HCT116 (cell line): ENCODE data around the gene HIBADH. TPM values are rescaled to one million over a fixed set of nuclear protein-coding genes. Genes with fewer than 3 reads are reported as not detected.

Source experiments
- ATAC-seq: fragments of 200-7000 bp; cut with Tn5 transposase; 2 replicates; pipeline ENCODE4 v1.9.1; 2020; ENCODE audit warnings: mild to moderate bottlenecking, moderate library complexity
- BruUV-seq: library from RNA; stranded (reverse); fragments of 400-500 nt; replicated peaks from 2 replicates; lab custom pipeline; 2021; lab: Mats Ljungman, UMichigan
- CTCF ChIA-PET: fragments of 300-600 bp; sonication (Branson Sonifier 250); formaldehyde crosslinking; loops from one replicate; lab custom pipeline; 2021; ENCODE audit warnings: antibody characterized with exemption; lab: Charles Lee
- POLR2A ChIA-PET: fragments of 300-600, 350-600 bp; sonication (Branson Sonifier 250); formaldehyde crosslinking; loops from one replicate; lab custom pipeline; 2021; ENCODE audit warnings: antibody characterized with exemption; lab: Charles Lee
- RAD21 ChIA-PET, 2 experiments: fragments of 300-600 bp; sonication (Branson Sonifier 250); formaldehyde crosslinking; loops; one replicate each; lab custom pipeline; 2023; ENCODE audit warnings: low total read pairs in 2 of 2; ENCODE audit not compliant: uncharacterized antibody in 2 of 2, unreplicated experiment in 2 of 2, low non-redundant PET in 1 of 2; lab: Charles Lee
- DNase-seq: peaks from one replicate; pipeline ENCODE4 v3.0.0-alpha.2; 2010; ENCODE audit warnings: low read depth, low spot score
- H2AFZ ChIP-seq: fragments of 200-600 bp; shearing (Covaris generic), sonication (generic); 2 replicates; pipeline ENCODE4 v1.6.1; 2017; ENCODE audit warnings: low read depth, mixed run types, mixed read lengths, antibody characterized with exemption, low read length; ENCODE audit not compliant: poor library complexity, severe bottlenecking
- H3K27ac ChIP-seq: 2 replicates; pipeline ENCODE4 v1.5.1; 2012; ENCODE audit warnings: low read depth, low read length
- H3K27me3 ChIP-seq: fragments of 200-600 bp; sonication (generic); 2 replicates; pipeline ENCODE4 v1.6.1; 2016; ENCODE audit warnings: mixed run types, low read length, mixed read lengths; ENCODE audit not compliant: insufficient read depth
- H3K36me3 ChIP-seq, 2 experiments: fragments of 200-500 bp in 1 of 2; fragments of 200-600 bp in 1 of 2; sonication (Bioruptor generic) in 1 of 2; sonication (generic) in 1 of 2; 2 replicates each; pipeline versions ENCODE4 v1.5.1 to v1.6.1; 2014 to 2016; ENCODE audit warnings: low read length in 2 of 2, inconsistent platforms in 1 of 2, mixed read lengths in 1 of 2, mixed run types in 1 of 2; ENCODE audit not compliant: insufficient read depth in 2 of 2, control insufficient read depth in 1 of 2
- H3K4me1 ChIP-seq, 2 experiments: fragments of 200-600 bp in 1 of 2; sonication (generic) in 1 of 2; 2 replicates each; pipeline versions ENCODE4 v1.5.1 to v1.6.1; 2012 to 2017; ENCODE audit warnings: low read length in 2 of 2, inconsistent platforms in 1 of 2, mild to moderate bottlenecking in 1 of 2, mixed read lengths in 1 of 2, mixed run types in 1 of 2, moderate library complexity in 1 of 2; ENCODE audit not compliant: insufficient read depth in 2 of 2, control insufficient read depth in 1 of 2
- H3K4me2 ChIP-seq: fragments of 200-600 bp; sonication (generic); 2 replicates; pipeline ENCODE4 v1.6.1; 2017; ENCODE audit warnings: mixed run types, low read length, mixed read lengths
- H3K4me3 ChIP-seq, 2 experiments: fragments of 200-600 bp in 1 of 2; sonication (generic) in 1 of 2; replicated peaks in 1 of 2; 2 replicates each; pipeline ENCODE4 v1.5.1; 2011 to 2016; ENCODE audit warnings: low read length in 2 of 2, control low read depth in 1 of 2, low read depth in 1 of 2, mild to moderate bottlenecking in 1 of 2, mixed read lengths in 1 of 2, mixed run types in 1 of 2
- H3K79me2 ChIP-seq: fragments of 200-600 bp; sonication (generic); 2 replicates; pipeline ENCODE4 v1.6.1; 2017; ENCODE audit warnings: mild to moderate bottlenecking, mixed run types, low read length, moderate library complexity, mixed read lengths; ENCODE audit not compliant: insufficient read depth
- H3K9ac ChIP-seq: fragments of 200-600 bp; sonication (generic); 2 replicates; pipeline ENCODE4 v1.6.1; 2016; ENCODE audit warnings: low read length, mixed read lengths
- H3K9me2 ChIP-seq: fragments of 200-600 bp; sonication (generic), shearing (Covaris generic); 2 replicates; pipeline ENCODE4 v1.6.1; 2017; ENCODE audit warnings: mixed run types, mild to moderate bottlenecking, moderate library complexity; ENCODE audit not compliant: insufficient read depth
- H3K9me3 ChIP-seq, 2 experiments: fragments of 200-500 bp in 1 of 2; fragments of 200-600 bp in 1 of 2; sonication (Bioruptor generic) in 1 of 2; sonication (generic) in 1 of 2; 2 replicates each; pipeline ENCODE4 v1.6.1; 2014 to 2017; ENCODE audit warnings: low read length in 2 of 2, mixed read lengths in 2 of 2, inconsistent platforms in 1 of 2, low read depth in 1 of 2, mild to moderate bottlenecking in 1 of 2, mixed run types in 1 of 2, moderate library complexity in 1 of 2; ENCODE audit not compliant: control insufficient read depth in 1 of 2, insufficient read depth in 1 of 2
- H4K20me1 ChIP-seq: fragments of 200-600 bp; sonication (generic), shearing (Covaris generic); 2 replicates; pipeline ENCODE4 v1.6.1; 2017; ENCODE audit warnings: mixed run types, mild to moderate bottlenecking, moderate library complexity; ENCODE audit not compliant: insufficient read depth
- EGR1 ChIP-seq: IDR thresholded peaks from 2 replicates; pipeline ENCODE4 v1.6.1; 2012; ENCODE audit warnings: low read depth
- ELF1 ChIP-seq: IDR thresholded peaks from 2 replicates; pipeline ENCODE4 v1.6.1; 2012; ENCODE audit warnings: low read depth, borderline replicate concordance
- EZH2 ChIP-seq: fragments of 200-600 bp; sonication (generic); IDR thresholded peaks from 2 replicates; pipeline ENCODE4 v1.6.1; 2017; ENCODE audit warnings: antibody characterized with exemption, mixed run types
- EZH2phosphoT487 ChIP-seq: fragments of 200-600 bp; IDR thresholded peaks from 2 replicates; pipeline ENCODE4 v1.6.1; 2018; ENCODE audit warnings: antibody characterized with exemption, borderline replicate concordance
- FOSL1 ChIP-seq: IDR thresholded peaks from 2 replicates; pipeline ENCODE4 v1.6.1; 2012; ENCODE audit warnings: low read depth
- JUND ChIP-seq: IDR thresholded peaks from 2 replicates; pipeline ENCODE4 v1.6.1; 2012
- MAX ChIP-seq: IDR thresholded peaks from 2 replicates; pipeline ENCODE4 v1.6.1; 2012
- POLR2A ChIP-seq: IDR thresholded peaks from 2 replicates; pipeline ENCODE4 v1.7.0; 2011; ENCODE audit warnings: borderline replicate concordance; ENCODE audit not compliant: insufficient read depth, insufficient read length; ENCODE audit errors: extremely low read depth
- POLR2AphosphoS5 ChIP-seq: IDR thresholded peaks from 2 replicates; pipeline ENCODE4 v1.6.1; 2011; ENCODE audit warnings: mild to moderate bottlenecking, low read depth, low read length, moderate library complexity
- REST ChIP-seq: IDR thresholded peaks from 2 replicates; pipeline ENCODE4 v1.6.1; 2012; ENCODE audit warnings: low read depth
- SP1 ChIP-seq: IDR thresholded peaks from 2 replicates; pipeline ENCODE4 v1.6.1; 2012; ENCODE audit warnings: low read depth
- SRF ChIP-seq: IDR thresholded peaks from 2 replicates; pipeline ENCODE4 v1.6.1; 2012; ENCODE audit warnings: low read depth
- YY1 ChIP-seq: IDR thresholded peaks from 2 replicates; pipeline ENCODE4 v1.6.1; 2011; ENCODE audit warnings: low read length, low read depth, moderate library complexity, mild to moderate bottlenecking; ENCODE audit not compliant: insufficient replicate concordance; ENCODE audit errors: extremely low read depth
- ZBTB33 ChIP-seq: IDR thresholded peaks from 2 replicates; pipeline ENCODE4 v1.6.1; 2011; ENCODE audit warnings: mild to moderate bottlenecking, low read length, moderate library complexity; ENCODE audit not compliant: insufficient replicate concordance; ENCODE audit errors: extremely low read depth
- ZFX ChIP-seq: fragments of 450-650 bp; IDR thresholded peaks from 2 replicates; pipeline ENCODE4 v1.6.1; 2017
- intact Hi-C: fragments of 100-400 bp; cut with micrococcal nuclease; formaldehyde crosslinking; loops from 2 replicates; pipeline ENCODE4 v1.10.0; 2022
- total RNA-seq: library from RNA; stranded (reverse); gene quantifications from one replicate; pipeline ENCODE4 v1.2.1, GENCODE V29; 2021; ENCODE audit not compliant: unreplicated experiment

Gene HIBADH
- total RNA-seq, 1 experiment from 2014 or later: 32.4 TPM

GRCh38 chr7:27661811-27662489 lies 733 bp downstream of the HIBADH start:
- peak overlapping the region; percentile 94 for H3K9ac ChIP-seq
- TF ChIP-seq ZBTB33 (no peak), SP1 (no peak), YY1 (no peak), MAX (no peak)
- TSS peak; percentile 55 for BruUV-seq

GRCh38 chr7:27656724-27657123 lies 6.0 kb downstream of the HIBADH start:
- Histone ChIP-seq H3K9ac (no peak overlapping the region), H3K36me3 (no peaks in the 10 kb centered on the region), H3K27ac (no peak overlapping the region), H3K4me3 (no peak overlapping the region), H3K27me3 (no peaks in the 10 kb centered on the region), H3K4me2 (no peak overlapping the region), H4K20me1 (no peaks in the 10 kb centered on the region), H3K9me2 (no peaks in the 10 kb centered on the region), H3K9me3 (no peaks in the 10 kb centered on the region), H2AFZ (no peak overlapping the region), H3K79me2 (peaks cover 3% of the 10 kb centered on the region), H3K4me1 (peaks cover 3 to 6% of the 10 kb centered on the region in 2 experiments; a peak in 2 of 4 replicates)
- no TSS peak for BruUV-seq
- ATAC-seq: no peak
- ChIA-PET POLR2A (no interaction called here), RAD21 (no interaction called here), CTCF (no interaction called here)
- DNase-seq: no peak
- intact Hi-C loops: no loop called here
- TF ChIP-seq SRF (no peak), EZH2phosphoT487 (no peak), ELF1 (no peak), REST (no peak), POLR2A (no peak), JUND (no peak), FOSL1 (no peak), YY1 (no peak), ZFX (no peak), EGR1 (no peak), POLR2AphosphoS5 (no peak), EZH2 (no peak)

More at GRCh38 chr7:27661811-27662489, 733 bp downstream of the HIBADH start:
- Histone ChIP-seq H3K79me2 (peaks cover 11% of the 10 kb centered on the region), H3K36me3 (no peaks in the 10 kb centered on the region), H3K4me2 (peak overlapping the region; percentile 89), H3K27me3 (no peaks in the 10 kb centered on the region), H3K27ac (peak overlapping the region; percentile 79), H3K4me1 (peaks cover 14 to 22% of the 10 kb centered on the region in 2 experiments), H2AFZ (no peak overlapping the region), H3K9me3 (no peaks in the 10 kb centered on the region), H3K9me2 (no peaks in the 10 kb centered on the region), H3K4me3 (peak overlapping the region; percentile 71 to 87), H4K20me1 (no peaks in the 10 kb centered on the region)
- ChIA-PET POLR2A (interaction anchor here (1.0 to 1.6 kb wide), 4 partner anchors 9 to 56 kb away, joined by 4 to 7 read pairs (median 6); no protein-coding TSS in a partner anchor), RAD21 (no interaction called here), CTCF (no interaction called here)
- intact Hi-C loops: no loop called here
- DNase-seq (no peak), ATAC-seq (peak; percentile 3)
